Occipital lobe (tissue), 2 donors: Measurements from ENCODE around the gene LIPA. TPM values are rescaled to one million over a fixed set of nuclear protein-coding genes. Genes with fewer than 3 reads are reported as not detected.

ENCODE experiments used
- DNase-seq: peaks from one replicate; lab custom pipeline; 2025; lab: John Stamatoyannopoulos, UW
- total RNA-seq: library from RNA; depleted of rRNA; stranded (reverse); fragments of >200 nt; gene quantifications from one replicate; pipeline ENCODE4 v1.2.3, GENCODE V29; 2014

Gene LIPA
- total RNA-seq, 1 donor from 2014 or later: 39.9 TPM

DNA sequence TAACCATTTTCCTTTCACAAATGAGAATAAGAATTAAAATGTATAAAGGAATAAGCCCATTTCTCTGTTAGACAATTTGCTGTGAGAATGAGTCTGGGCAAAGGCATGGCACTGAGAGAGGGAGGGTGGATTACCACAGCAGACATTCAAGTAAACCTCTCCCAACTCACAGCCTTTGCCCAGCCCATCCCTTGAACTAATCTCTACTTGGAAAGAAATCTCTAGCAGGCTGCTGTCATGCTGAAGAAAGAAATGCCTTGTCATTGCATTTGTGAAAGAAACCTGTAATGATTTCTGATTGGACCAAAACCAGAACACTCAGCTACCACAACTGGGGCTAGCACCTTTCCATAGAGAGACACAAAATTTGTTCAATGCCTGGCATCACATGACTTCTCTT lies 83.7 kb downstream of the LIPA start:
- no peak for DNase-seq

- no peak for DNase-seq
Observed at GRCh38 chr10:89165923-89166322, 85.7 kb downstream of the LIPA start.

- no peak for DNase-seq
Observed at GRCh38 chr10:89164920-89165319, 86.7 kb downstream of the LIPA start.

DNA sequence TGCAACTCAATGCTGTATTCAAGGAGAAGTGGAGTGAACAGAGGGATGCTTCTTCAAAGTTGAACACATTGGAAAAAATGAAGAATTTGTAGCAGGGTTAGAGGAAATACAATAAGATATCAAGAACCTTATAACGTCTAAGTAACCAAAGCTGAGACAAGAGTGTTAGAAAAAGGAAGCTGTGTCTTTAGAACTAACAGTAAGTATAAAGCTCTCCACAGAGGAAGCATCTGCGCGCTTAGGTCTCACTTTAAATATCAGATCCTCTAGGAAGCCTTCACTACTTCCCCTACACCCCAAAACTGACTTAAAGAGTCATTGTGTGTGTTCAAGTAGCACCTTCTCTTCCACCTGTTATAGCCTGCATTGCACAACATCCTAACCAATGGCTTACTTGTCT lies 87.5 kb downstream of the LIPA start:
- no peak for DNase-seq

Other genes with a start within 250 kb of the LIPA start
- gene CH25H, start 44.5 kb downstream of the LIPA start, total RNA-seq: 0.78 TPM
- gene IFIT2, start 50.3 kb upstream of the LIPA start, total RNA-seq: 5.0 TPM
- 8.4 TPM for gene IFIT3, start 76.2 kb upstream of the LIPA start, total RNA-seq
- gene IFIT1B, start 126.3 kb upstream of the LIPA start, total RNA-seq: 2.0 TPM
- 10.0 TPM for gene IFIT1, start 140.8 kb upstream of the LIPA start, total RNA-seq
- 60.7 TPM for gene IFIT5, start 162.8 kb upstream of the LIPA start, total RNA-seq